Kidney (tissue), 14 donors: Measurements from ENCODE around the gene RYR3. TPM values are rescaled to one million over a fixed set of nuclear protein-coding genes. Genes with fewer than 3 reads are reported as not detected.

Source experiments
- DNase-seq, 5 donors: peaks; one replicate each; pipeline ENCODE4 v3.0.0-alpha.2; 2013 to 2020
- FAIRE-seq: peaks from 2 replicates; lab custom pipeline; 2012; peaks lifted over from hg19 to GRCh38; lab: Jason Lieb, UNC
- H3K27ac ChIP-seq, 2 donors: one replicate each; pipeline ENCODE4 v1.7.0; 2013; ENCODE audit warnings: low read depth in 2 of 2, low read length in 2 of 2, inconsistent platforms in 1 of 2
- H3K27me3 ChIP-seq: one replicate; pipeline ENCODE4 v1.7.1; 2013; ENCODE audit warnings: low read length, inconsistent platforms; ENCODE audit not compliant: control insufficient read depth, insufficient read depth
- H3K36me3 ChIP-seq, 3 donors: one replicate each; pipeline versions ENCODE4 v1.7.0 to v1.7.1; 2013; ENCODE audit warnings: low read length in 3 of 3, control low read depth in 1 of 3, inconsistent platforms in 1 of 3; ENCODE audit not compliant: insufficient read depth in 3 of 3, control insufficient read depth in 2 of 3
- H3K4me1 ChIP-seq, 3 donors: one replicate each; pipeline versions ENCODE4 v1.7.0 to v1.7.1; 2013; ENCODE audit warnings: low read length in 3 of 3, inconsistent platforms in 1 of 3, low read depth in 1 of 3; ENCODE audit not compliant: control insufficient read depth in 2 of 3, insufficient read depth in 2 of 3
- H3K4me3 ChIP-seq, 3 donors: one replicate each; pipeline versions ENCODE4 v1.7.0 to v1.8.1; 2013; ENCODE audit warnings: low read length in 3 of 3, control low read depth in 1 of 3, inconsistent platforms in 1 of 3
- H3K9ac ChIP-seq, 3 donors: one replicate each; pipeline versions ENCODE4 v1.7.0 to v1.7.1; 2013; ENCODE audit warnings: low read length in 3 of 3, control low read depth in 1 of 3, inconsistent platforms in 1 of 3
- H3K9me3 ChIP-seq, 3 donors: one replicate each; pipeline versions ENCODE4 v1.7.0 to v1.7.1; 2013; ENCODE audit warnings: low read length in 3 of 3, control low read depth in 1 of 3, inconsistent platforms in 1 of 3; ENCODE audit not compliant: control insufficient read depth in 2 of 3, insufficient read depth in 1 of 3
- CTCF ChIP-seq: IDR thresholded peaks from 3 replicates; pipeline ENCODE4 v1.5.1; 2012; ENCODE audit warnings: mild to moderate bottlenecking, moderate library complexity, borderline replicate concordance; ENCODE audit not compliant: insufficient read depth; ENCODE audit errors: extremely low read depth
- intact Hi-C: fragments of 100-400 bp; cut with DNase I; formaldehyde crosslinking; loops from one replicate; pipeline ENCODE4 v1.11.1; 2022
- polyA plus RNA-seq: library from polyadenylated mRNA; stranded (reverse); fragments of 350-450 nt; fragmentation: Illumina TruSeq; extraction: RNeasy Lipid Tissue Mini Kit (QIAGEN cat#74804); gene quantifications from one replicate; pipeline ENCODE4 v1.2.3, GENCODE V29; 2014; ENCODE audit warnings: low read depth, low replicate concordance; ENCODE audit not compliant: insufficient read depth
- total RNA-seq: library from RNA; stranded (reverse); fragmentation: NEBNext Ultra II Directional; extraction: Animal tissue kit (Norgen Biotek cat#: 25700); gene quantifications from one replicate; pipeline ENCODE4 v1.2.1, GENCODE V29; 2021
- donor health status: control.
- donor health status: control.
- donor health status: control.
- donor health status: control.
- donor health status: control.
- donor health status: DM: yes; HTN: yes; CAD: no.
- donor health status: Normal renal cell carcinoma (clear cell type).

Gene RYR3
- total and polyA plus RNA-seq, 2 donors from 2014 or later: 0.90 to 10.5 TPM

GRCh38 chr15:33678176-33678575 is 367.4 kb downstream of the RYR3 start:
- no peak overlapping the region for H3K9ac ChIP-seq
- H3K36me3 ChIP-seq: no peaks in the 10 kb centered on the region
- no peaks in the 10 kb centered on the region for H3K9me3 ChIP-seq
- intact Hi-C loops: no loop called here
- H3K4me1 ChIP-seq: no peaks in the 10 kb centered on the region
- no peak overlapping the region for H3K27ac ChIP-seq
- TF ChIP-seq CTCF: no peak
- H3K4me3 ChIP-seq: no peak overlapping the region
- FAIRE-seq (no peak), DNase-seq (no peak)
- H3K27me3 ChIP-seq: no peaks in the 10 kb centered on the region

- Histone ChIP-seq H3K4me1 (no peaks in the 10 kb centered on the region), H3K27me3 (no peaks in the 10 kb centered on the region), H3K4me3 (no peak overlapping the region), H3K9me3 (no peaks in the 10 kb centered on the region), H3K36me3 (no peaks in the 10 kb centered on the region), H3K27ac (no peak overlapping the region), H3K9ac (no peak overlapping the region)
- FAIRE-seq (no peak), DNase-seq (no peak)
- intact Hi-C loops: no loop called here
- no peak for TF ChIP-seq CTCF
Measured at GRCh38 chr15:33678602-33679001, 367.8 kb downstream of the RYR3 start.

GRCh38 chr15:33679061-33679460 is 368.3 kb downstream of the RYR3 start:
- DNase-seq: peak in 4 of 5 donors; percentile 69 to 86 (median 78)
- FAIRE-seq: no peak

More at GRCh38 chr15:33679061-33679460, 368.3 kb downstream of the RYR3 start:
- no peaks in the 10 kb centered on the region for H3K27me3 ChIP-seq
- no peak for TF ChIP-seq CTCF
- H3K9ac ChIP-seq: no peak overlapping the region
- no peaks in the 10 kb centered on the region for H3K9me3 ChIP-seq
- H3K27ac ChIP-seq: no peak overlapping the region
- intact Hi-C loops: no loop called here
- H3K4me3 ChIP-seq: no peak overlapping the region
- H3K4me1 ChIP-seq: no peaks in the 10 kb centered on the region
- no peaks in the 10 kb centered on the region for H3K36me3 ChIP-seq
